ENCODE measurements around the gene SH3GL2.

DNA sequence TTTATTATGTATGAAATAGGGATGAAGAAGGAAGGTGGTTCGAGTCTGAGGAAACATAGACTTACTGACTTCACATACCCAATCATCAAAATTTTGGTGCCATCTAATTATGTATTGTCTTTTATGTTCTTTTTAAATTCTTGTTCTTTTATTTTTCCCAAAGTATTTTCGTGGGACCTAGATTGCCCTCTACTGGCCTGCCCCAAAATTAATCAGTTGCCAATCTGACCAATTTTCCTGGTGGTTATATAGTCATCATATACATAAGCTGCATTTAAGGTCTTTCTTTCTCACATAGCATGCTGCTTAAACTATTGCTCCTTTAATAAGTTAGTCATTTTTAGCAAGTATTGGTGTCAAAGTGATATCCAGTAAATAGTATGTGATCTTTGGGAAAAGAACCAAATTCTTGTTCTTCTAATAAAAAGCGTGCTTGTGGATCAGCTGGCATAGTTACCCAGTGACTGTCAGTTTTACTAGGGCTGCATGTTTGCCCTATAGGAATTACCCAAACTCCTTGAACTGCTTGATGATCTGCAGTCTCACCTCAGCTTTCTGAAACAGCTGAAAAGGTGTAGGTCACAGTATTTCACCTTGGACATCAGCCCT, 223.5 kb downstream of the SH3GL2 start:
- peak; percentile 81 for TF ChIP-seq CTCF (conservative IDR thresholded peaks at IDR 0.05)
- TF ChIP-seq ZFX (IDR thresholded peaks at IDR 0.05), result no peak

All from C4-2B (cell line).